Trophoblast cell (in vitro differentiated cells and primary cell): ENCODE results near the gene WNK2.

Source experiments
- DNase-seq, 2 donors: peaks; one replicate each; pipeline ENCODE4 v3.0.0-alpha.2; 2016
- H2AFZ ChIP-seq: 2 replicates; pipeline ENCODE4 v1.6.1; 2013; ENCODE audit warnings: low read length, moderate library complexity, mild to moderate bottlenecking; ENCODE audit not compliant: insufficient read depth, poor library complexity
- H2AK5ac ChIP-seq: 2 replicates; pipeline ENCODE4 v1.6.1; 2013; ENCODE audit warnings: mild to moderate bottlenecking, low read length
- H2BK120ac ChIP-seq: 2 replicates; pipeline ENCODE4 v1.6.1; 2013; ENCODE audit warnings: low read length, mild to moderate bottlenecking, moderate library complexity; ENCODE audit not compliant: insufficient read depth, poor library complexity
- H2BK12ac ChIP-seq: 2 replicates; pipeline ENCODE4 v1.6.1; 2013; ENCODE audit warnings: mild to moderate bottlenecking, low read length, moderate library complexity
- H2BK5ac ChIP-seq: 2 replicates; pipeline ENCODE4 v1.6.1; 2013; ENCODE audit warnings: low read length, low read depth, moderate library complexity, mild to moderate bottlenecking; ENCODE audit not compliant: poor library complexity
- H3K14ac ChIP-seq: 2 replicates; pipeline ENCODE4 v1.6.1; 2013; ENCODE audit warnings: mild to moderate bottlenecking, low read length
- H3K18ac ChIP-seq: 2 replicates; pipeline ENCODE4 v1.6.1; 2013; ENCODE audit warnings: mild to moderate bottlenecking, low read length
- H3K23ac ChIP-seq: 2 replicates; pipeline ENCODE4 v1.6.1; 2013; ENCODE audit warnings: low read length
- H3K27ac ChIP-seq: 2 replicates; pipeline ENCODE4 v1.5.1; 2013; ENCODE audit warnings: low read depth, mild to moderate bottlenecking, inconsistent platforms, low read length, moderate library complexity
- H3K27me3 ChIP-seq: 2 replicates; pipeline ENCODE4 v1.6.1; 2013; ENCODE audit warnings: inconsistent platforms, mild to moderate bottlenecking, low read length, moderate library complexity; ENCODE audit not compliant: insufficient read depth
- H3K36me3 ChIP-seq, 2 experiments: 1 replicate in 1 of 2; 2 replicates in 1 of 2; pipeline ENCODE4 v1.6.1; 2013; ENCODE audit warnings: low read length in 2 of 2, mild to moderate bottlenecking in 2 of 2, moderate library complexity in 1 of 2; ENCODE audit not compliant: insufficient read depth in 2 of 2, control insufficient read depth in 1 of 2
- H3K4ac ChIP-seq: 2 replicates; pipeline ENCODE4 v1.6.1; 2013; ENCODE audit warnings: low read depth, mild to moderate bottlenecking, low read length, moderate library complexity
- H3K4me1 ChIP-seq, 2 experiments: 1 replicate in 1 of 2; 2 replicates in 1 of 2; pipeline ENCODE4 v1.6.1; 2013; ENCODE audit warnings: low read length in 2 of 2, mild to moderate bottlenecking in 2 of 2, moderate library complexity in 1 of 2; ENCODE audit not compliant: insufficient read depth in 2 of 2, control insufficient read depth in 1 of 2
- H3K4me2 ChIP-seq: 2 replicates; pipeline ENCODE4 v1.6.1; 2013; ENCODE audit warnings: inconsistent platforms, mild to moderate bottlenecking, low read length, moderate library complexity
- H3K4me3 ChIP-seq: 2 replicates; pipeline ENCODE4 v1.5.1; 2013; ENCODE audit warnings: mild to moderate bottlenecking, low read depth, low read length, inconsistent platforms
- H3K79me1 ChIP-seq: one replicate; pipeline ENCODE4 v1.6.1; 2013; ENCODE audit warnings: low read length
- H3K79me2 ChIP-seq: 2 replicates; pipeline ENCODE4 v1.6.1; 2013; ENCODE audit warnings: low read length, mild to moderate bottlenecking; ENCODE audit not compliant: control insufficient read depth, insufficient read depth, poor library complexity
- H3K9ac ChIP-seq: 2 replicates; pipeline ENCODE4 v1.6.1; 2013; ENCODE audit warnings: mild to moderate bottlenecking, low read length
- H3K9me3 ChIP-seq: 2 replicates; pipeline ENCODE4 v1.6.1; 2013; ENCODE audit warnings: low read depth, mild to moderate bottlenecking, control low read depth, inconsistent platforms, low read length; ENCODE audit not compliant: insufficient read depth
- H4K12ac ChIP-seq: 2 replicates; pipeline ENCODE4 v1.6.1; 2013; ENCODE audit warnings: low read depth, mild to moderate bottlenecking, low read length, moderate library complexity
- H4K8ac ChIP-seq: 2 replicates; pipeline ENCODE4 v1.6.1; 2013; ENCODE audit warnings: low read depth, mild to moderate bottlenecking, low read length, moderate library complexity
- H4K91ac ChIP-seq: one replicate; pipeline ENCODE4 v1.6.1; 2013; ENCODE audit warnings: low read depth, mild to moderate bottlenecking, low read length, moderate library complexity
- WGBS: extraction: QIAGEN DNeasy Blood & Tissue Kit; methylation state at CpG from one replicate; pipeline ENCODE4 v1.1.7; 2013; ENCODE audit warnings: missing lambda C conversion rate; ENCODE audit not compliant: insufficient read length, insufficient coverage; ENCODE audit errors: extremely low coverage; 5-methylcytosine and 5-hydroxymethylcytosine counted together

The WNK2 gene

DNA sequence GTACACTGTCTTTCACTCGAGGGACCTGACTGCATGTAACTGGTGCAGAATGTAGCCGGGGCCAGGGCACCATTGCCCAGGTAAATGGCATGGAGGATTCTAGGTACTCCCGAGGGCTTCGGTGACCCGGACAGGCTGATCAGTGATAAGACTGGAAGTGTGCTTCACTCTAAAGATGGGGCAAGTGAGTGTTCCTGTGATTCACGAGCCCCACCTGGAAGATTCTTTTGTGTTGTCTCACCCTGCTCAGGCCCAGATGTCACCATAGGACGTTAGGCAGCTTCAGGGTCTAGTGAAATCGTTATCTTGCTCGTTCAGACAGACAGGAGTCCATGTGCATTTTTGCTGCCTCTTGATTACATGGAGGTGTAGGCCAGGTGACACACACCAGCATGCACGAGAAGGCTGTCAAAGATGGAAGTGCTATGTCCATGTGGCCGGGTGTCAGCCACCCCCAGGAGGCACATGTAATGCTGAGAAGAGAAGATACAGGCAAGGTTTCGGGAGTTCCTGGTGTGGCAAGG is 73.9 kb downstream of the WNK2 start:
- Histone ChIP-seq H4K8ac (no peak overlapping the region), H2AK5ac (no peak overlapping the region), H3K23ac (no peak overlapping the region), H2BK12ac (no peak overlapping the region), H3K14ac (no peak overlapping the region), H3K4me1 (peaks cover 5 to 6% of the 10 kb centered on the region in 2 experiments), H3K4me3 (no peak overlapping the region), H3K9me3 (peaks cover 3% of the 10 kb centered on the region), H3K27me3 (no peaks in the 10 kb centered on the region), H4K91ac (no peak overlapping the region), H3K4me2 (no peak overlapping the region), H2BK5ac (no peak overlapping the region), H3K4ac (no peak overlapping the region), H3K9ac (no peak overlapping the region), H3K79me1 (no peaks in the 10 kb centered on the region), H4K12ac (no peak overlapping the region), H3K18ac (no peak overlapping the region), H3K36me3 (no peaks in the 10 kb centered on the region), H2AFZ (no peak overlapping the region), H2BK120ac (no peak overlapping the region), H3K27ac (no peak overlapping the region), H3K79me2 (no peaks in the 10 kb centered on the region)
- whole genome bisulfite sequencing, result no CpG with 5 or more reads among the region's 12 CpGs
- peak; percentile 95 to 97 for DNase-seq

DNA sequence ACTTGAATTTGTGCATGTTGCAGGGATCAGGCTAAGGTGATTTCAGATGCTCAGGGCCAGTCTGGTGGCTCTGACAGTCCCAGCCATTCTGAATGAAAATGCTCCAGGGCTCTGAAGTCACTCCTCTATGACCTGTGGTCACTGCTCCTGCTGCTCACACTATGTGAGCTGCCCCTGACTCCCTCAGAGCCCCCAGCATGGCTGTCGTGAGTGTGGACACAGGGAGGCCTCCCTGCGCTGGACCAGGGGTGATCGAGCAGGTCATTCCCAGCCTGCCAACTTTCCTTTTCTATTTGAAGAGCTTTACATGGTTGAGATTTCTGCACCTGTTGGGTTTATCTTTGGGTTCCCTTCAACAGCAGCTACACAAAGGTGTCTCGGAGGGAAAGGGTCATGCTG is 74.5 kb downstream of the WNK2 start:
- Histone ChIP-seq H3K27ac (no peak overlapping the region), H3K36me3 (no peaks in the 10 kb centered on the region), H4K8ac (no peak overlapping the region), H3K4me2 (no peak overlapping the region), H3K9me3 (peaks cover 3% of the 10 kb centered on the region), H4K12ac (no peak overlapping the region), H3K23ac (no peak overlapping the region), H3K79me1 (no peaks in the 10 kb centered on the region), H3K27me3 (no peaks in the 10 kb centered on the region), H2BK120ac (no peak overlapping the region), H2AK5ac (no peak overlapping the region), H3K14ac (no peak overlapping the region), H3K18ac (no peak overlapping the region), H4K91ac (no peak overlapping the region), H3K4me1 (peaks cover 5 to 6% of the 10 kb centered on the region in 2 experiments), H2BK5ac (no peak overlapping the region), H3K9ac (no peak overlapping the region), H3K4me3 (no peak overlapping the region), H2AFZ (no peak overlapping the region), H2BK12ac (no peak overlapping the region), H3K4ac (no peak overlapping the region), H3K79me2 (no peaks in the 10 kb centered on the region)
- WGBS, result no CpG with 5 or more reads among the region's 4 CpGs
- no peak for DNase-seq

DNA sequence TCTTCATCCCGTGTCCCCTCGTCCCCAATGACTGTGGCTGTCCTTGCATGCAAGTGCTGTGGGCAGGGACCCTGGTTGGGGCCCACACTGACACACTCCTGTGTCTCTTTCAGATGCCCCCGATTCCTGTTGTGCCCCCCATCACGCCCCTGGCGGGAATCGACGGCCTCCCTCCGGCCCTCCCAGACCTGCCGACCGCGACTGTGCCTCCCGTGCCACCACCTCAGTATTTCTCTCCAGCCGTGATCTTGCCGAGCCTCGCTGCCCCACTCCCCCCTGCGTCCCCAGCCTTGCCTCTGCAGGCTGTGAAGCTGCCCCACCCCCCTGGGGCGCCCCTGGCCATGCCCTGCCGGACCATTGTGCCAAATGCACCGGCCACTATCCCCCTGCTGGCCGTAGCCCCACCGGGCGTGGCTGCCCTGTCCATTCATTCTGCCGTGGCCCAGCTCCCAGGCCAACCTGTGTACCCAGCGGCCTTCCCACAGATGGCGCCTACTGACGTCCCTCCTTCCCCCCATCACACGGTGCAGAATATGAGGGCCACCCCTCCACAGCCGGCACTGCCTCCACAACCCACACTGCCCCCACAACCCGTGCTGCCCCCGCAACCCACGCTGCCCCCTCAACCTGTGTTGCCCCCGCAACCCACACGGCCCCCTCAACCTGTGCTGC is 75.0 kb downstream of the WNK2 start:
- Histone ChIP-seq H2BK5ac (no peak overlapping the region), H3K27me3 (no peaks in the 10 kb centered on the region), H3K4ac (no peak overlapping the region), H3K9me3 (peaks cover 3% of the 10 kb centered on the region), H3K4me2 (no peak overlapping the region), H3K4me1 (peaks cover 5 to 6% of the 10 kb centered on the region in 2 experiments), H3K36me3 (no peaks in the 10 kb centered on the region), H3K23ac (no peak overlapping the region), H3K79me1 (no peaks in the 10 kb centered on the region), H2AFZ (no peak overlapping the region), H4K12ac (no peak overlapping the region), H2AK5ac (no peak overlapping the region), H4K91ac (no peak overlapping the region), H2BK12ac (no peak overlapping the region), H3K27ac (no peak overlapping the region), H2BK120ac (no peak overlapping the region), H4K8ac (no peak overlapping the region), H3K9ac (no peak overlapping the region), H3K4me3 (no peak overlapping the region), H3K18ac (no peak overlapping the region), H3K14ac (no peak overlapping the region), H3K79me2 (no peaks in the 10 kb centered on the region)
- WGBS, result no CpG with 5 or more reads among the region's 33 CpGs
- no peak for DNase-seq

- no peak overlapping the region for H3K23ac ChIP-seq
- H3K36me3 ChIP-seq, result no peaks in the 10 kb centered on the region
- H2BK120ac ChIP-seq, result no peak overlapping the region
- no peak overlapping the region for H4K12ac ChIP-seq
- H3K4me3 ChIP-seq, result no peak overlapping the region
- no peak overlapping the region for H4K91ac ChIP-seq
- no peak overlapping the region for H2AK5ac ChIP-seq
- no peak for DNase-seq
- H2BK5ac ChIP-seq, result no peak overlapping the region
- no peak overlapping the region for H3K4ac ChIP-seq
- no peak overlapping the region for H3K9ac ChIP-seq
- no CpG with 5 or more reads among the region's 20 CpGs for WGBS
- H3K18ac ChIP-seq, result no peak overlapping the region
- H3K27me3 ChIP-seq, result no peaks in the 10 kb centered on the region
- H2AFZ ChIP-seq, result no peak overlapping the region
- no peaks in the 10 kb centered on the region for H3K79me1 ChIP-seq
- peaks cover 3% of the 10 kb centered on the region for H3K9me3 ChIP-seq
- H2BK12ac ChIP-seq, result no peak overlapping the region
- H3K14ac ChIP-seq, result no peak overlapping the region
- no peak overlapping the region for H4K8ac ChIP-seq
- H3K79me2 ChIP-seq, result no peaks in the 10 kb centered on the region
- H3K4me2 ChIP-seq, result no peak overlapping the region
- peaks cover 5 to 6% of the 10 kb centered on the region in 2 experiments for H3K4me1 ChIP-seq
- H3K27ac ChIP-seq, result no peak overlapping the region
Observed at GRCh38 chr9:93259490-93260262, 75.7 kb downstream of the WNK2 start.
